ENCODE data around the gene MAGED4B.
"Not testable (repeated sequence)": the region's sequence is repeated elsewhere in the genome, so short reads cannot be mapped to it uniquely, and the experiment has no call there.

Gene MAGED4B
- 0 reads per million in 4 donors for total RNA-seq

GRCh38 chrX:52068666-52069640 lies at the start of gene MAGED4B:
Gene MAGED4B (minus strand): TSS chrX:52069183. CDS start chrX:52068172, 1,011 bp downstream.
- not testable (repeated sequence) for DNase-seq

GRCh38 chrX:52118262-52118661 lies 49.3 kb upstream of the MAGED4B start:
- no peak for DNase-seq

- DNase-seq, result peak in 1 of 5 donors; percentile 3
These were observed 13.6 kb upstream of the MAGED4B start for GRCh38 chrX:52082578-52082977.

GRCh38 chrX:52078131-52078530 lies 9.1 kb upstream of the MAGED4B start:
- no peak for DNase-seq

GRCh38 chrX:52042288-52042687 lies 26.7 kb downstream of the MAGED4B start:
- DNase-seq, result not testable (repeated sequence)

GRCh38 chrX:52034211-52034610 lies 34.8 kb downstream of the MAGED4B start:
- DNase-seq, result no peak

GRCh38 chrX:52031371-52031770 lies 37.6 kb downstream of the MAGED4B start:
- no peak for DNase-seq

GRCh38 chrX:52015794-52016193 lies 53.2 kb downstream of the MAGED4B start:
- DNase-seq, result no peak
